Transverse colon (tissue), 4 donors: ENCODE results near the gene PYGO2.
"Not testable (repeated sequence)": the region's sequence is repeated elsewhere in the genome, so short reads cannot be mapped to it uniquely, and the experiment has no call there.

Source experiments
- POLR2A ChIP-seq: fragments of 450-650 bp; IDR thresholded peaks from one replicate; pipeline ENCODE4 v1.6.1; 2016; ENCODE audit warnings: antibody characterized with exemption, mild to moderate bottlenecking, moderate library complexity
- POLR2AphosphoS5 ChIP-seq, 3 donors: sonication (generic); formaldehyde crosslinking; IDR thresholded peaks; one replicate each; pipeline ENCODE4 v1.6.1; 2016; ENCODE audit warnings: antibody characterized with exemption in 3 of 3
- TF ChIP-seq, protein P1 (sequence below), 5 experiments: fragments of 200-600 bp in 3 of 5; fragments of 450-650 bp in 2 of 5; sonication (generic) in 3 of 5; IDR thresholded peaks; 1 replicate in 2 of 5; 2 replicates in 3 of 5; pipeline ENCODE4 v1.5.1; 2016 to 2017; ENCODE audit warnings: antibody characterized with exemption in 5 of 5, inconsistent platforms in 3 of 5, mild to moderate bottlenecking in 2 of 5, moderate library complexity in 1 of 5

DNA sequence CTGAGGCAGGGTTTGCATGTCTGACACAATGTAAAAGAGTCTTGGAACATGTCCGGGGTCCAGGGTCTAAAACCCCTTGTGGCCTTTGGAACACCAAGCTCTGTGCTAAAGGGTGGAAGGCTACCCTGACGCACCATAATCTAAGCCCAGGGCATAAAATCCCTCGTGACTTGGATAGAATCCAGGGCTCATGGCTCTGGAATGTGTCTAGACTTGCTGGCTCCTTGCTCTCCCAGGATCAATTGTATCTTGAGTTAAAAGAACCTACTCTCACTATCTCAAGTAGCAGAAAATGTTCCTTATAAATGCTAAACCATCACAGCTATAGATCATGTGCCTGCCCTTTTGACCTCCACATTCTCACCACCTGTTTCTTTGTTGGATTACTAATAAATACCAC is 53.5 kb downstream of the PYGO2 start:
- not testable (repeated sequence) for TF ChIP-seq POLR2A; POLR2AphosphoS5 (IDR thresholded peaks at IDR 0.05)
- TF ChIP-seq, protein P1, sequence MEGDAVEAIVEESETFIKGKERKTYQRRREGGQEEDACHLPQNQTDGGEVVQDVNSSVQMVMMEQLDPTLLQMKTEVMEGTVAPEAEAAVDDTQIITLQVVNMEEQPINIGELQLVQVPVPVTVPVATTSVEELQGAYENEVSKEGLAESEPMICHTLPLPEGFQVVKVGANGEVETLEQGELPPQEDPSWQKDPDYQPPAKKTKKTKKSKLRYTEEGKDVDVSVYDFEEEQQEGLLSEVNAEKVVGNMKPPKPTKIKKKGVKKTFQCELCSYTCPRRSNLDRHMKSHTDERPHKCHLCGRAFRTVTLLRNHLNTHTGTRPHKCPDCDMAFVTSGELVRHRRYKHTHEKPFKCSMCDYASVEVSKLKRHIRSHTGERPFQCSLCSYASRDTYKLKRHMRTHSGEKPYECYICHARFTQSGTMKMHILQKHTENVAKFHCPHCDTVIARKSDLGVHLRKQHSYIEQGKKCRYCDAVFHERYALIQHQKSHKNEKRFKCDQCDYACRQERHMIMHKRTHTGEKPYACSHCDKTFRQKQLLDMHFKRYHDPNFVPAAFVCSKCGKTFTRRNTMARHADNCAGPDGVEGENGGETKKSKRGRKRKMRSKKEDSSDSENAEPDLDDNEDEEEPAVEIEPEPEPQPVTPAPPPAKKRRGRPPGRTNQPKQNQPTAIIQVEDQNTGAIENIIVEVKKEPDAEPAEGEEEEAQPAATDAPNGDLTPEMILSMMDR (IDR thresholded peaks at IDR 0.05) = not testable (repeated sequence)
